WTC11 (cell line): Measurements from ENCODE around the gene LTBP1. TPM values are rescaled to one million over a fixed set of nuclear protein-coding genes. Genes with fewer than 3 reads are reported as not detected.

Experiments used
- ATAC-seq: fragments of 200-7000 bp; cut with Tn5 transposase; 2 replicates; pipeline ENCODE4 v1.10.0; 2021; ENCODE audit warnings: mild to moderate bottlenecking, moderate library complexity
- CTCF ChIA-PET: fragments of 300-600 bp; sonication (Branson Sonifier 250); formaldehyde crosslinking; loops from one replicate; lab custom pipeline; 2021; ENCODE audit warnings: antibody characterized with exemption; lab: Charles Lee
- POLR2A ChIA-PET: fragments of 350-600 bp; sonication (Branson Sonifier 250); formaldehyde crosslinking; loops from one replicate; lab custom pipeline; 2021; ENCODE audit warnings: antibody characterized with exemption; lab: Charles Lee
- DNase-seq: peaks from one replicate; pipeline ENCODE4 v3.0.0; 2021; ENCODE audit warnings: low spot score
- H3K27ac Mint-ChIP-seq: 2 replicates; pipeline ENCODE4 v1.8.0; 2021; ENCODE audit warnings: mixed read lengths
- H3K27me3 Mint-ChIP-seq: 2 replicates; pipeline ENCODE4 v1.8.0; 2021; ENCODE audit warnings: low read depth, mild to moderate bottlenecking, moderate library complexity, mixed read lengths
- H3K36me3 Mint-ChIP-seq: 2 replicates; pipeline ENCODE4 v1.8.0; 2021; ENCODE audit warnings: mixed read lengths
- H3K4me1 Mint-ChIP-seq: 2 replicates; pipeline ENCODE4 v1.8.0; 2022; ENCODE audit warnings: mixed read lengths
- H3K4me3 Mint-ChIP-seq: 2 replicates; pipeline ENCODE4 v1.8.0; 2021; ENCODE audit warnings: mild to moderate bottlenecking, moderate library complexity, mixed read lengths
- H3K9me3 Mint-ChIP-seq: 2 replicates; pipeline ENCODE4 v1.8.0; 2021; ENCODE audit warnings: mixed read lengths
- CREM ChIP-seq: sonication (generic); formaldehyde crosslinking; IDR thresholded peaks from 2 replicates; pipeline ENCODE4 v1.8.1; 2022; ENCODE audit warnings: mild to moderate bottlenecking, missing genetic modification reagents, moderate library complexity
- ELF4 ChIP-seq: sonication (generic); formaldehyde crosslinking; IDR thresholded peaks from 2 replicates; pipeline ENCODE4 v1.8.1; 2022; ENCODE audit warnings: low read depth, mild to moderate bottlenecking, moderate library complexity, missing genetic modification reagents
- FOXJ3 ChIP-seq: sonication (generic); formaldehyde crosslinking; IDR thresholded peaks from 2 replicates; pipeline ENCODE4 v1.9.0; 2021; ENCODE audit warnings: missing genetic modification reagents, mild to moderate bottlenecking, borderline replicate concordance
- MXD4 ChIP-seq: fragments of 250-450 bp; sonication (Bioruptor Pico); IDR thresholded peaks from 2 replicates; pipeline ENCODE4 v1.8.0; 2021; ENCODE audit warnings: mild to moderate bottlenecking, moderate library complexity, borderline replicate concordance
- NFE2L1 ChIP-seq: sonication (generic); formaldehyde crosslinking; IDR thresholded peaks from 2 replicates; pipeline ENCODE4 v1.8.1; 2023; ENCODE audit warnings: missing genetic modification reagents
- OVOL2 ChIP-seq: fragments of 250-450 bp; sonication (Bioruptor Pico); IDR thresholded peaks from 2 replicates; pipeline ENCODE4 v1.9.0; 2021; ENCODE audit warnings: mild to moderate bottlenecking, borderline replicate concordance
- SMAD3 ChIP-seq: sonication (generic); formaldehyde crosslinking; IDR thresholded peaks from 2 replicates; pipeline ENCODE4 v1.8.0; 2022; ENCODE audit warnings: missing genetic modification reagents, mild to moderate bottlenecking, borderline replicate concordance
- TEAD4 ChIP-seq: sonication (generic); formaldehyde crosslinking; IDR thresholded peaks from 2 replicates; pipeline ENCODE4 v1.8.0; 2022; ENCODE audit warnings: mild to moderate bottlenecking, missing genetic modification reagents
- TP53 ChIP-seq: sonication (generic); formaldehyde crosslinking; IDR thresholded peaks from 2 replicates; pipeline ENCODE4 v1.8.1; 2023; ENCODE audit warnings: mild to moderate bottlenecking, missing genetic modification reagents
- ZNF416 ChIP-seq: fragments of 250-450 bp; sonication (Bioruptor Pico); IDR thresholded peaks from 2 replicates; pipeline ENCODE4 v1.9.0; 2021; ENCODE audit warnings: mild to moderate bottlenecking, inconsistent platforms
- total RNA-seq: library from RNA; stranded (reverse); gene quantifications from 3 replicates; pipeline ENCODE4 v1.2.3, GENCODE V29; 2021
- TF ChIP-seq, protein P1 (sequence below): sonication (generic); formaldehyde crosslinking; conservative IDR thresholded peaks from 2 replicates; pipeline ENCODE4 v1.8.1; 2022; ENCODE audit warnings: mild to moderate bottlenecking, missing genetic modification reagents
- TF ChIP-seq, protein P2 (sequence below): fragments of 200-600 bp; IDR thresholded peaks from 2 replicates; pipeline ENCODE4 v1.8.0; 2022; ENCODE audit warnings: antibody characterized with exemption
- TF ChIP-seq, protein P3 (sequence below): sonication (generic); formaldehyde crosslinking; IDR thresholded peaks from 2 replicates; pipeline ENCODE4 v1.8.0; 2022; ENCODE audit warnings: mild to moderate bottlenecking, missing genetic modification reagents
- TF ChIP-seq, protein P4 (sequence below): fragments of 250-450 bp; sonication (Bioruptor Pico); IDR thresholded peaks from 2 replicates; pipeline ENCODE4 v1.9.0; 2021; ENCODE audit warnings: moderate library complexity, mild to moderate bottlenecking, inconsistent platforms, borderline replicate concordance
- TF ChIP-seq, protein P5 (sequence below): sonication (generic); formaldehyde crosslinking; IDR thresholded peaks from 2 replicates; pipeline ENCODE4 v1.8.0; 2023; ENCODE audit warnings: mild to moderate bottlenecking, missing genetic modification reagents
- TF ChIP-seq, protein P6 (sequence below): sonication (generic); formaldehyde crosslinking; IDR thresholded peaks from 2 replicates; pipeline ENCODE4 v1.8.1; 2022; ENCODE audit warnings: mild to moderate bottlenecking, missing genetic modification reagents, moderate library complexity, borderline replicate concordance

Gene LTBP1
- total RNA-seq, 1 experiment from 2014 or later = 33.6 TPM

DNA sequence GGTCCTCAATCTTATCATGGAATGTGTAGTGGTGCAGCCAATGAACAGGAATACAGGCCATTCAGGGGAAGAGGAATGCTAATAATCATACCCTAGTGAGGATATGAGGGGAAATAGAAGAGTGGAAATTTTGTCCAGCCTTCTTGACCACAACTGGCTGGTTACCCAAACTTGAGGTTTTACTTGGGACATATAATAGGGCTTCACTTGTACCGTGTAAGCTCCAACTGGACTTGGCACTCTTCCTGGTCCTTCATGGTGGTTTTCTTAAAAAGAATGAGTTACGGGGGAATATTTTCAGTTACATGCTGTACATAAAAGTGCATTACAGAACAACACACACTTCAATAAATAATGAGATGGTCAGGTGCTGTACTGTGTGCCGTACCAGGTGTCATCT is 294.8 kb downstream of the LTBP1 start (continued):
- TF ChIP-seq MXD4 (CRISPR knock-in tag) (no peak), CREM (CRISPR knock-in tag) (no peak), ELF4 (CRISPR knock-in tag) (no peak), SMAD3 (CRISPR knock-in tag) (no peak), FOXJ3 (CRISPR knock-in tag) (no peak), OVOL2 (CRISPR knock-in tag) (no peak)
- TF ChIP-seq, protein P1, sequence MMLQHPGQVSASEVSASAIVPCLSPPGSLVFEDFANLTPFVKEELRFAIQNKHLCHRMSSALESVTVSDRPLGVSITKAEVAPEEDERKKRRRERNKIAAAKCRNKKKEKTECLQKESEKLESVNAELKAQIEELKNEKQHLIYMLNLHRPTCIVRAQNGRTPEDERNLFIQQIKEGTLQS = no peak
- TF ChIP-seq, protein P2, sequence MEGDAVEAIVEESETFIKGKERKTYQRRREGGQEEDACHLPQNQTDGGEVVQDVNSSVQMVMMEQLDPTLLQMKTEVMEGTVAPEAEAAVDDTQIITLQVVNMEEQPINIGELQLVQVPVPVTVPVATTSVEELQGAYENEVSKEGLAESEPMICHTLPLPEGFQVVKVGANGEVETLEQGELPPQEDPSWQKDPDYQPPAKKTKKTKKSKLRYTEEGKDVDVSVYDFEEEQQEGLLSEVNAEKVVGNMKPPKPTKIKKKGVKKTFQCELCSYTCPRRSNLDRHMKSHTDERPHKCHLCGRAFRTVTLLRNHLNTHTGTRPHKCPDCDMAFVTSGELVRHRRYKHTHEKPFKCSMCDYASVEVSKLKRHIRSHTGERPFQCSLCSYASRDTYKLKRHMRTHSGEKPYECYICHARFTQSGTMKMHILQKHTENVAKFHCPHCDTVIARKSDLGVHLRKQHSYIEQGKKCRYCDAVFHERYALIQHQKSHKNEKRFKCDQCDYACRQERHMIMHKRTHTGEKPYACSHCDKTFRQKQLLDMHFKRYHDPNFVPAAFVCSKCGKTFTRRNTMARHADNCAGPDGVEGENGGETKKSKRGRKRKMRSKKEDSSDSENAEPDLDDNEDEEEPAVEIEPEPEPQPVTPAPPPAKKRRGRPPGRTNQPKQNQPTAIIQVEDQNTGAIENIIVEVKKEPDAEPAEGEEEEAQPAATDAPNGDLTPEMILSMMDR = no peak
- TF ChIP-seq, protein P3, sequence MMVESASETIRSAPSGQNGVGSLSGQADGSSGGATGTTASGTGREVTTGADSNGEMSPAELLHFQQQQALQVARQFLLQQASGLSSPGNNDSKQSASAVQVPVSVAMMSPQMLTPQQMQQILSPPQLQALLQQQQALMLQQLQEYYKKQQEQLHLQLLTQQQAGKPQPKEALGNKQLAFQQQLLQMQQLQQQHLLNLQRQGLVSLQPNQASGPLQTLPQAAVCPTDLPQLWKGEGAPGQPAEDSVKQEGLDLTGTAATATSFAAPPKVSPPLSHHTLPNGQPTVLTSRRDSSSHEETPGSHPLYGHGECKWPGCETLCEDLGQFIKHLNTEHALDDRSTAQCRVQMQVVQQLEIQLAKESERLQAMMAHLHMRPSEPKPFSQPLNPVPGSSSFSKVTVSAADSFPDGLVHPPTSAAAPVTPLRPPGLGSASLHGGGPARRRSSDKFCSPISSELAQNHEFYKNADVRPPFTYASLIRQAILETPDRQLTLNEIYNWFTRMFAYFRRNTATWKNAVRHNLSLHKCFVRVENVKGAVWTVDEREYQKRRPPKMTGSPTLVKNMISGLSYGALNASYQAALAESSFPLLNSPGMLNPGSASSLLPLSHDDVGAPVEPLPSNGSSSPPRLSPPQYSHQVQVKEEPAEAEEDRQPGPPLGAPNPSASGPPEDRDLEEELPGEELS (CRISPR knock-in tag) = no peak

DNA sequence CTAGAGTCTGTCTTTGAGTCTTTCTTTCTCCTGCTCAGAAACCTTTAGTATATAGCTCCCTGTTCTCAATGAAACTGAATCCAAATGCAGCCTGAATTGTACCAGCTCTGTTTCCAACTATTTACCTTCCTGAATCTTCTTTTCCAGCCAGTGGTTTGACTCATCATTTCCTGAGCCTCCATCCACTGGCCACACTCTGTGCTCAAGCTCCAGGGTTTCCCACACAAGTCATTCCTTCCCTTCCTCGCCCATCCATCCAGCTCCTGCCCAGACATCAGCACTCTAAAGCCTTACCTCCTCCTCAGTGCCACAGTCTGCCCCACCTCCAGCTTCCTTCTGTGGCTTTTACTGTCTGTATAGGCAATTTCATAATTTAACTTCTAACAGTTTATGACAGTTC is 296.1 kb downstream of the LTBP1 start:
- ATAC-seq = no peak; the same call in 1 of the 2 replicates
- ChIA-PET POLR2A (no interaction called here), CTCF (no interaction called here)
- DNase-seq = no peak
- no peak overlapping the region for H3K27ac Mint-ChIP-seq
- H3K9me3 Mint-ChIP-seq = no peaks in the 10 kb centered on the region
- H3K27me3 Mint-ChIP-seq = no peaks in the 10 kb centered on the region
- no peak overlapping the region for H3K4me3 Mint-ChIP-seq
- TF ChIP-seq TEAD4 (CRISPR knock-in tag) = no peak
- no peak for TF ChIP-seq TP53
- TF ChIP-seq ZNF416 (CRISPR knock-in tag) = no peak
- TF ChIP-seq, protein P4, sequence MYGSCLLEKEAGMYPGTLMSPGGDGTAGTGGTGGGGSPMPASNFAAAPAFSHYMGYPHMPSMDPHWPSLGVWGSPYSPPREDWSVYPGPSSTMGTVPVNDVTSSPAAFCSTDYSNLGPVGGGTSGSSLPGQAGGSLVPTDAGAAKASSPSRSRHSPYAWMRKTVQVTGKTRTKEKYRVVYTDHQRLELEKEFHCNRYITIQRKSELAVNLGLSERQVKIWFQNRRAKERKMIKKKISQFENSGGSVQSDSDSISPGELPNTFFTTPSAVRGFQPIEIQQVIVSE (CRISPR knock-in tag) = no peak
- TF ChIP-seq NFE2L1 (CRISPR knock-in tag) = no peak
- TF ChIP-seq, protein P5, sequence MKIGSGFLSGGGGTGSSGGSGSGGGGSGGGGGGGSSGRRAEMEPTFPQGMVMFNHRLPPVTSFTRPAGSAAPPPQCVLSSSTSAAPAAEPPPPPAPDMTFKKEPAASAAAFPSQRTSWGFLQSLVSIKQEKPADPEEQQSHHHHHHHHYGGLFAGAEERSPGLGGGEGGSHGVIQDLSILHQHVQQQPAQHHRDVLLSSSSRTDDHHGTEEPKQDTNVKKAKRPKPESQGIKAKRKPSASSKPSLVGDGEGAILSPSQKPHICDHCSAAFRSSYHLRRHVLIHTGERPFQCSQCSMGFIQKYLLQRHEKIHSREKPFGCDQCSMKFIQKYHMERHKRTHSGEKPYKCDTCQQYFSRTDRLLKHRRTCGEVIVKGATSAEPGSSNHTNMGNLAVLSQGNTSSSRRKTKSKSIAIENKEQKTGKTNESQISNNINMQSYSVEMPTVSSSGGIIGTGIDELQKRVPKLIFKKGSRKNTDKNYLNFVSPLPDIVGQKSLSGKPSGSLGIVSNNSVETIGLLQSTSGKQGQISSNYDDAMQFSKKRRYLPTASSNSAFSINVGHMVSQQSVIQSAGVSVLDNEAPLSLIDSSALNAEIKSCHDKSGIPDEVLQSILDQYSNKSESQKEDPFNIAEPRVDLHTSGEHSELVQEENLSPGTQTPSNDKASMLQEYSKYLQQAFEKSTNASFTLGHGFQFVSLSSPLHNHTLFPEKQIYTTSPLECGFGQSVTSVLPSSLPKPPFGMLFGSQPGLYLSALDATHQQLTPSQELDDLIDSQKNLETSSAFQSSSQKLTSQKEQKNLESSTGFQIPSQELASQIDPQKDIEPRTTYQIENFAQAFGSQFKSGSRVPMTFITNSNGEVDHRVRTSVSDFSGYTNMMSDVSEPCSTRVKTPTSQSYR = no peak
- TF ChIP-seq OVOL2 (CRISPR knock-in tag) = no peak
- TF ChIP-seq, protein P6, sequence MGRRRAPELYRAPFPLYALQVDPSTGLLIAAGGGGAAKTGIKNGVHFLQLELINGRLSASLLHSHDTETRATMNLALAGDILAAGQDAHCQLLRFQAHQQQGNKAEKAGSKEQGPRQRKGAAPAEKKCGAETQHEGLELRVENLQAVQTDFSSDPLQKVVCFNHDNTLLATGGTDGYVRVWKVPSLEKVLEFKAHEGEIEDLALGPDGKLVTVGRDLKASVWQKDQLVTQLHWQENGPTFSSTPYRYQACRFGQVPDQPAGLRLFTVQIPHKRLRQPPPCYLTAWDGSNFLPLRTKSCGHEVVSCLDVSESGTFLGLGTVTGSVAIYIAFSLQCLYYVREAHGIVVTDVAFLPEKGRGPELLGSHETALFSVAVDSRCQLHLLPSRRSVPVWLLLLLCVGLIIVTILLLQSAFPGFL = no peak
- no peak for TF ChIP-seq SMAD3 (CRISPR knock-in tag)
- TF ChIP-seq, all 79 proteins: peak for 0
- Mint-ChIP-seq H3K4me1 (no peaks in the 10 kb centered on the region), H3K36me3 (no peaks in the 10 kb centered on the region)
